Type B pancreatic cell (in vitro differentiated cells): ENCODE results near the gene CRYL1. TPM values are rescaled to one million over a fixed set of nuclear protein-coding genes. Genes with fewer than 3 reads are reported as not detected.

ENCODE experiments used
- DNase-seq: peaks from one replicate; pipeline ENCODE4 v3.0.0; 2021; ENCODE audit warnings: mixed read lengths; ENCODE audit not compliant: unreplicated experiment; ENCODE audit errors: extremely low spot score
- H3K27ac Mint-ChIP-seq: 2 replicates; pipeline ENCODE4 v1.8.0; 2021; ENCODE audit warnings: mild to moderate bottlenecking, mixed read lengths
- H3K27me3 Mint-ChIP-seq: 2 replicates; pipeline ENCODE4 v1.8.0; 2021; ENCODE audit warnings: mixed read lengths
- H3K36me3 Mint-ChIP-seq: 2 replicates; pipeline ENCODE4 v1.8.0; 2021; ENCODE audit warnings: mixed read lengths
- H3K4me1 Mint-ChIP-seq: one replicate; pipeline ENCODE4 v1.8.0; 2021; ENCODE audit warnings: mixed read lengths; ENCODE audit not compliant: unreplicated experiment
- H3K4me3 Mint-ChIP-seq: 2 replicates; pipeline ENCODE4 v1.8.0; 2021; ENCODE audit warnings: mild to moderate bottlenecking, mixed read lengths
- H3K9me3 Mint-ChIP-seq: 2 replicates; pipeline ENCODE4 v1.8.0; 2021; ENCODE audit warnings: mixed read lengths
- CTCF ChIP-seq: fragments of 200-600 bp; sonication (generic); conservative IDR thresholded peaks from 2 replicates; pipeline ENCODE4 v1.5.0; 2021; ENCODE audit warnings: antibody characterized with exemption, mild to moderate bottlenecking
- total RNA-seq: library from RNA; stranded (reverse); gene quantifications from 2 replicates; pipeline ENCODE4 v1.2.1, GENCODE V29; 2021; ENCODE audit warnings: low replicate concordance

CRYL1 gene
- total RNA-seq, 1 donor from 2014 or later: 20.2 TPM

DNA sequence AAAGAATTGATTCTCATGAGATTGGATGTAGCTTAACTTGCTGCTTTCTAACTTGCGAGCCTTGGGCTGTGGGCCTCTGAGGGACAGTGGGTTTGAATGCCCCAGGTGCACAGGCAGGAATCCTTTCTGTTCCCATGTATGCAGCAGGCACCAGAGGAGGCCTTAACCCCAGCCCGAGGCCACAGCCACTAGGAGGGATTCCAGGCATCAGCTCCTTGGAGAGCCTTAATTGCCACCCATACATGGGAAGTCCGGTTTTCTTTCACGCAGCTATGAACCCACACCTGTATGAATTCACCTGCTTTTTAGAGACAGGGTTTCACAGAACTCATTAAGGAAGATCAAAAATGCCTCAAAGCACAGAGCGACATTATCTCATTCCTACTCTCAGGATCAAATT lies 117.9 kb downstream of the CRYL1 start:
- H3K9me3 Mint-ChIP-seq: no peaks in the 10 kb centered on the region

DNA sequence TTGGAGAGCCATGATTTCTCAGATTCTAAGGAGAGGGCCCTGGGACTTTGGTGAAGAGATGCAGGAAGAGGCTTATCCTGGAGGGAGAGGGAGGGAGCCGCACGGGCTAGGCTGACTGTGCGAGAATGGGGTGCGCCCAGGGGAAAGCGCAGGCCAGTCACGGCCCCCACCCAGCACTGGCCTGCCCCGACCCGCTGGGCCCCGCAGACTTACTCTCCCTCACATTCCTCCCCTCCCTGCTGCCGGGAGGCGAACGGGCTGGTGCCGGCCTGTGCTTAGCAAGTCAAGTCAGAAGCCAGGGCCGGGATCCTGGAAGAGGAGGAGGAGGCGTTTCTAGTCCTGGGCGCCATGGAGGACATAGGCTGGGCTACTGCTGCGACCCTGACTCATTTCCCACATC lies 120.0 kb downstream of the CRYL1 start:
- peak; percentile 62 for DNase-seq
- peaks cover 13% of the 10 kb centered on the region for H3K27me3 Mint-ChIP-seq
- no peaks in the 10 kb centered on the region for H3K36me3 Mint-ChIP-seq
- H3K4me1 Mint-ChIP-seq: peaks cover 6% of the 10 kb centered on the region
- no peak overlapping the region for H3K27ac Mint-ChIP-seq
- no peaks in the 10 kb centered on the region for H3K9me3 Mint-ChIP-seq
- no peak for TF ChIP-seq CTCF
- no peak overlapping the region for H3K4me3 Mint-ChIP-seq

More for the DNA sequence above, 117.9 kb downstream of the CRYL1 start:
- no peak overlapping the region for H3K27ac Mint-ChIP-seq
- H3K4me1 Mint-ChIP-seq: peaks cover 14% of the 10 kb centered on the region
- TF ChIP-seq CTCF: no peak
- H3K36me3 Mint-ChIP-seq: no peaks in the 10 kb centered on the region
- H3K27me3 Mint-ChIP-seq: peaks cover 13% of the 10 kb centered on the region
- no peak for DNase-seq
- H3K4me3 Mint-ChIP-seq: no peak overlapping the region

DNA sequence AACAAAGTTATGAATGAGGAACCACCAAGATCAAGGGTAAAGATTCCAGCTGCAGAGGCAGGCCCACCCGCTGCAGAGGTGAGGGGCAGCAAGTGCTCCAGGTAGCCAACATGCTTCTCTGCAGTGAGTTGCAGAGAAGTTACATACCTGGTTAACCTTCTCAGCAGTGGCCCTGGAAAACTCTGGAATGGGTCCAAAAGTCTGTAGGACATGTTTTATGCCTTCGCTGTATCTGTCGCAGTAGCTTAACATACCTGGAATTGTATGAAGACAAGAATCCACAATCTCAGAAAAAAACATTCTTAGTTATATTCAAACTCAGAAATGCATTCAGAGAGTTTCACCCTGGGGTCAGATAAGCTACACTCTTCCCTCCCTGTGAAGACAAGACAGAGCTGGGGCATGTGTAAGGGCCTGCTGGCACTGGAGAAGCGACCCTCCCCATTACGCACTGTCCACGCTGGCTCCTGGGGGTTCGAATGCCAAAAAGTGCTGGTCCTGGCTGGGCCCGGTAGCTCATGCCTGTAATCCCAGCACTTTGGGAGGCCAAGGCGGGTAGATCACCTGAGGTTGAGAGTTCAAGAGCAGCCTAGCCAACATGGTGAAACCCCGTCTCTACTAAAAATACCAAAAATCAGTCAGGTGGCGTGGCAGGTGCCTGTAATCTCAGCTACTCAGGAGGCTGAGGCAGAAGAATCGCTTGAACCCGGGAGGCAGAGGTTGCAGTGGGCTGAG lies 121.0 kb downstream of the CRYL1 start:
- no peak overlapping the region for H3K4me3 Mint-ChIP-seq
- no peak for TF ChIP-seq CTCF
- no peaks in the 10 kb centered on the region for H3K9me3 Mint-ChIP-seq
- H3K27me3 Mint-ChIP-seq: peaks cover 13% of the 10 kb centered on the region
- H3K36me3 Mint-ChIP-seq: no peaks in the 10 kb centered on the region
- peak; percentile 54 for DNase-seq
- H3K27ac Mint-ChIP-seq: no peak overlapping the region
- peaks cover 6% of the 10 kb centered on the region for H3K4me1 Mint-ChIP-seq

- Mint-ChIP-seq H3K4me1 (peaks cover 6% of the 10 kb centered on the region), H3K9me3 (no peaks in the 10 kb centered on the region), H3K27me3 (peaks cover 13% of the 10 kb centered on the region), H3K36me3 (no peaks in the 10 kb centered on the region), H3K4me3 (no peak overlapping the region), H3K27ac (peak overlapping the region; percentile 54)
- no peak for TF ChIP-seq CTCF
- peak; percentile 40 for DNase-seq
These were observed 121.8 kb downstream of the CRYL1 start for GRCh38 chr13:20403826-20404225.

DNA sequence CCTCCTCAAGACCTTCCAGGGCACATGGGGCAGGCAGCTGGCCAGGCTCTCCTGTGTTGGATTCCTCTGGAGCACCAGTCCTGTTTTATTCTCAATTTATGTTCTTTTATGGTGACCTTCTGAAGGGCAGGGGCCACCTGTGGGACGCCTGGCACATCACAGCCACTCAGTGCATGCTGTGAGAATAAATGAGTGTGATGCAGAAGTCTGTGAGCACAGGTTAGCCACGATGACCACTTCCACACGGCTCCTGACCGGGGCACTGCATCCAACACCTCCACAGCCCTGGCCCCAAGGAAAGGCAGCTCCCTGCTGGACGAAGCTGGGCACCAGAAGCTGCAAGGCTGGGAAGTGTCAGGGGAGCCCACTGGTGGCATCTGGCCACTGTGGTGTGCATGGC lies 122.8 kb downstream of the CRYL1 start:
- Mint-ChIP-seq H3K4me1 (peaks cover 3% of the 10 kb centered on the region), H3K36me3 (no peaks in the 10 kb centered on the region), H3K9me3 (no peaks in the 10 kb centered on the region), H3K27ac (no peak overlapping the region), H3K27me3 (peaks cover 13% of the 10 kb centered on the region), H3K4me3 (no peak overlapping the region)
- TF ChIP-seq CTCF: no peak
- peak; percentile 47 for DNase-seq
